NCI-H510A (cell line): ENCODE measurements around the gene UBN2.
A peak's percentile ranks its signal among the peaks of the same experiment; 100 is the strongest.
"Not testable (repeated sequence)": the region's sequence is repeated elsewhere in the genome, so short reads cannot be mapped to it uniquely, and the experiment has no call there.

Experiments used
- DNase-seq: peaks from one replicate; lab custom pipeline; 2025; lab: John Stamatoyannopoulos, UW

UBN2 gene

DNA sequence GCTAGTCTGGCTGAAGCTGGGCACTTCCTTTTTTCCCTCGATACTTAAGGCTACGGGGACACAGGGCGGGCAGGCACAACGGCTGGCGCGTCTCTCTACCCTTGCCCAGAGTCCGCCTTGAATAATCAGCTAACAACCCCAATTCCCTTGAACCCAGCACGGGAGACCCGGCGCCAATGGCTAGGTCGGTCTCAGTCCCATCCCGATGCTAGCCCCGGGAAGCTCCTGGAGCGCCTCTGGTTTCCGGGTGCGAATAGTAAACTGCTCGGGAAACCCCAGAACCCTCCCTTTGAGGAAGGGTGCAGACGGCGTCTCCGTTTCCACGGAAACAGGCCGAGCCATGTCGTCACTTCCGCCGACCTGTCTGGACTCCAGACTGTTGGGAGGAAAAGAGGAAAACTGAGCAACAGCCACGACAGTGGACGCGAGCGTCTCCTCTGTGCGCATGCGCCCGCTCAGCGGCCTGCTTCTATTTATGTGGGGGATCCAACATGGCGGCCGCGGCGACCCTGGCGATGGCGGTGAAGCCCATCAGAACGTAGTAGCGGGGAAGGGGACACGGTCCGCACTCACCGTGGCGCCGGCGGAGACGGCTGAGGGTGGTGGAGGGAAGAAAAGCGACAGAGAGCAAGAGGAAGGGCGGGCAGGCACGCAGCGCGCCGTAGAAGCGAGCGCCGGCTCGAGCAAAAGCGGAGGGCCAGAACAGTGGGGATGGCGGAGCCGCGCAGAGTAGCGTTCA, at the start of gene UBN2:
Gene UBN2, plus strand, starts transcription at position 464 of the 739 bp plus-strand sequence. Its CDS starts 248 bp downstream, at position 712.
- peak; percentile 56 for DNase-seq

- no peak for DNase-seq
Measured at GRCh38 chr7:139181404-139181803, 49.6 kb upstream of the UBN2 start.

DNA sequence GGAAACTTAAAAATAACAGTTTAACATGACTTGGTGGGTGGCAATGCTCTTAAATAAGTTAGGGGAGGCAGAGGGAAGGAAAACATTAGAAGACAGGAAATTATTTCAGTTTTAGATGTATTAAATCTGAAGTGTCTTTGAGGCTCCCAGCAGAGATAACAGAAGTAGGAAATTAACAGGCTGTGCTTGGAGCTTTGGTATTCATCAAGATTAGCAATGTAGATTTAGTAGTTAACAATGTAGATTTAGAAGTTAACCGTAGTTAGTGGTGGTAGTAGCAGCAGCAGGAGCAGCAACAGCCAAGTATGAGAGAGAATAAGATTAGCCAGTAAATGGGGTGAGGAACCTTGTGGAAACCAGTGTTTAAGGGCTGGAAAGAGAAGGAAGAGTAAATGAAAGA, 48.7 kb upstream of the UBN2 start:
- no peak for DNase-seq

DNA sequence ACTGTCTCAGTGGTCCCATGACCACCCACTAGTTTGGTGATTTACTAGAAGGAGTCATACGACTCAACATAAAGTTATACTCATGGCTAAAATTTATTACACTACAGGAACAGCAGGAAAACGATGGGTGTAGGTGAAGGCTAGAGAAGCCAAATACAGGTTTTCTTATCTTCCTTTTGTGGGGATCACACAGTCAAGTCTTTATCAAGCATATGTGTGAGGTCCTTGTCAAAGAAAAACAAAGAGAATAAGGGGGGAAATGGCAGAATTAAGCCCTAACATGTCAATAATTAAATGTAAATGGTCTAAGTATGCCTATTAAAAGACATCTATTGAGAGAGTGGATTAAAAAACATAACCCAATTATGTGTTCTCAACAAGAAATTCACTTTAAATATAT, 47.8 kb upstream of the UBN2 start:
- DNase-seq = no peak

GRCh38 chr7:139183878-139184338, 47.1 kb upstream of the UBN2 start:
- DNase-seq = no peak

- no peak for DNase-seq
Measured at GRCh38 chr7:139186146-139186545, 44.9 kb upstream of the UBN2 start.

- no peak for DNase-seq
Measured at GRCh38 chr7:139189357-139189756, 41.7 kb upstream of the UBN2 start.

- DNase-seq = no peak
Measured at GRCh38 chr7:139192014-139192706, 38.9 kb upstream of the UBN2 start.

GRCh38 chr7:139200382-139200781, 30.7 kb upstream of the UBN2 start:
- DNase-seq = no peak

GRCh38 chr7:139203992-139204391, 27.0 kb upstream of the UBN2 start:
- no peak for DNase-seq

DNA sequence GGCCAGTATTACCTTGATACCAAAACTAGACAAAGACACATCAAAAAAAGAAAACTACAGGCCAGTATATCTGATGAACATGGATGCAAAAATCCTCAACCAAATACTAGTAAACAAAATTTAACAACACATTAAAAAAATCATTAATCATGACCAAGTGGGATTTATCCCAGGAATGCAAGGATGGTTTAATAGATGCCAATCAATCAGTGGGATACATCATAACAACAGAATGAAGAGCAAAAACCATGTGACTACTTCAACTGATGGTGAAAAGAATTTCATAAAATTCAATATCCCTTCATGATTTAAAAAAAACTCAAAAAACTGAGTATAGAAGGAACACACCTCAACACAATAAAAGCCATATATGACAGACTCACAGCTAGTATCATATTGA, 25.2 kb upstream of the UBN2 start:
- no peak for DNase-seq

DNA sequence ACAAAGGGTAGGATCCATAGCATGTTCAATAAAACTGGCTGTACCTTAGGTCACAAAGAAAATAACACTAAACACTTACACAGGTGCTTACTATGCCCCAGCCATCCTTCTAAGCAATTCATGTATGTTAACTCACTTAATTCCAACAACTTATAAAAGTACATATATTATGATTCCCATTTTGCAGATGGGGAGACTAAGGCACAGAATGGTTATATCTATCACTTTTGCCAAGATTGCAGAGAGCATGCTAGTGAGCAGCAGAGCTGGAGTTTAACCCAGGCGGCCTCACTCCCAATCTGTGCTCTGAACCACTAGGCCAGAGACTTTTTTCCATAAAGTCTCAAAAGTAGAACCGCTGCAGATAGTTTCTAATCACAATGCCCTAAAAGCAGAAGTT, 18.9 kb upstream of the UBN2 start:
- DNase-seq = no peak

GRCh38 chr7:139213489-139213888, 17.5 kb upstream of the UBN2 start:
- not testable (repeated sequence) for DNase-seq

- no peak for DNase-seq
Measured at GRCh38 chr7:139218173-139218572, 12.9 kb upstream of the UBN2 start.

DNA sequence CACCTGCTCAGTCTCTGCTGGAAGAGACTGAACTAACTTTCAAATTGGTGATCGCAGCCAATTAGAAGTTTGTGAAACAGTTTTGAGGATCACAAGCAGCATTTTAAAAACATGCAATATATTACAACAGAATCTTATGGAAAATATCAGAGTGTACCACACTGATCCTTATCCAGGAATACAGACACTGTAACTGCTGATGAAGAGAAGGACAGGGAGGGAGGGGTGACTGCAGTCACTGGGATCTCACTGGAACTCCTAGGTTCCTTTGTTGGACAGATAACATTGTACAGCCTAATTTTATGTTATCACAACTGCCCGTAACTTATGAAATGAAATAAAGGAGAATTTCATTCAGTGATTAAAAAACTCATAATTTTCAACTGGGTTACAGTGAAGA, 6.8 kb upstream of the UBN2 start:
- no peak for DNase-seq

DNA sequence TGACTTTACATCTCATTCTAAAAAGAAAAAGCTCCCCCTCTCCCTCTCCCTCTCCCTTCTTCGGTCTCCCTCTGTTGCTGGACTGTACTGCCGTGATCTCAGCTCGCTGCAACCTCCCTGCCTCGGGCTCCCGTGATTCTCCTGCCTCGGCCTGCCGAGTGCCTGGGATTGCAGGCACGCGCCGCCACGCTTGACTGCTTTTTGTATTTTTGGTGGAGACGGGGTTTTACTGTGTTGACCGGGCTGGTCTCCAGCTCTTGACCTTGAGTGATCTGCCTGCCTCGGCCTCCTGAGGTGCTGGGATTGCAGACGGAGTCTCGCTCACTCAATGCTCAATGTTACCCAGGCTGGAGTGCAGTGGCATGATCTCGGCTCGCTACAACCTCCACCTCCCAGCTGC, 6.2 kb upstream of the UBN2 start:
- DNase-seq = not testable (repeated sequence)

- not testable (repeated sequence) for DNase-seq
Measured at GRCh38 chr7:139225286-139226157, 5.5 kb upstream of the UBN2 start.

DNA sequence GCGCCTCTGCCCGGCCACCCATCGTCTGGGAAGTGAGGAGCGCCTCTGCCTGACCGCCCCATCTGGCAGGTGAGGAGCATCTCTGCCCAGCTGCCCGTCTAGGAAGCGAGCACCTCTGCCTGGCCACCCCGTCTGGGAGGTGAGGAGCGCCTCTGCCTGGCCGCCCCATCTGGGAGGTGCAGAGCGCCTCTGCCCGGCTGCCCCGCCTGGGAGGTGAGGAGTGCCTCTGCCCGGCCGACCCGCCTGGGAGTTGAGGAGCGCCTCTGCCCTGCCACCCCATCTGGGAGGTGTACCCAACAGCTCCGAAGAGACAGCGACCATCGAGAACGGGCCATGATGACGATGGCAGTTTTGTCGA, 4.9 kb upstream of the UBN2 start:
- not testable (repeated sequence) for DNase-seq

GRCh38 chr7:139226988-139227488, 4.0 kb upstream of the UBN2 start:
- DNase-seq = not testable (repeated sequence)

- no peak for DNase-seq
Measured at GRCh38 chr7:139230023-139230422, 1.0 kb upstream of the UBN2 start.

- no peak for DNase-seq
Measured at GRCh38 chr7:139230484-139230773, 608 bp upstream of the UBN2 start.

DNA sequence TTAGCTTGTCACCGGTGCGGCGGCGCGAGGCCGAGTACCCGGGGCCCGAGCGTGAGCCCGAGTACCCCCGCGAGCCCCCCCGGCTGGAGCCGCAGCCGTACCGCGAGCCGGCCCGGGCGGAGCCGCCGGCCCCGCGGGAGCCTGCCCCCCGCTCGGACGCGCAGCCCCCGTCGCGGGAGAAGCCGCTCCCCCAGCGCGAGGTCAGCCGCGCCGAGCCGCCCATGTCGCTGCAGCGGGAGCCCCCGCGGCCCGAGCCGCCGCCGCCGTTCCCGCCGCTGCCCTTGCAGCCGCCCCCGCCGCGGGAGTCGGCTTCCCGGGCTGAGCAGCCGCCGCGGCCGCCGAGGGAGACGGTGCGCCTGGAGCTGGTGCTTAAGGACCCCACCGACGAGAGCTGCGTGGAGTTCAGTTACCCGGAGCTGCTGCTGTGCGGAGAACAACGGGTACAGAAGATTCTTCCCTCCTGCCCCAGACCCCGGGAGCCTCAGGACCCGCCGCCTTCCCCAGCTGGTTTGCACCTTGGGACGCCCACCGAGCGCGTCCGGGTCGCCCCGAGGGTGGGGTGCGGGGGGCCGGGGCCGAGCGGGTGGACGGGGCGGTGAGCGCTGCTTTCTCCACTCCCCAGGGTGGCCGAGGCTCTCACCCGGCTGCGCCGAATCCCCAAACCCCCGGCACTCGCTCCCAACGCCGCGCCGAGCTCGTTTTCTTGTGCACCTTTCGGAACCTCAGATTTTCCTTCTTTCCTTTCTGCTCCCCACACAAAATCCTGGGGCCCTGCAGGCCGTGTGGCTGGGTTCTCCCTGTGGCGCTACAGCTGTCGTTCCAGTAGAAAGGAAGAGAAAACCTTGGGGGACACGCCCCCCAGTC, 708 bp downstream of the UBN2 start:
- DNase-seq = no peak
